GM21360 (cell line): Measurements from ENCODE around the gene CSTF2T.
A peak's percentile ranks its signal among the peaks of the same experiment; 100 is the strongest.
"Not testable (repeated sequence)": the region's sequence is repeated elsewhere in the genome, so short reads cannot be mapped to it uniquely, and the experiment has no call there.

Source experiments
- ATAC-seq: cut with Tn5 transposase; IDR thresholded peaks from one replicate; pipeline ENCODE4 v1.9.1; 2021; ENCODE audit warnings: mild to moderate bottlenecking, moderate library complexity; ENCODE audit not compliant: unreplicated experiment

The CSTF2T gene

GRCh38 chr10:51699145-51699474 is 285 bp downstream of the CSTF2T start:
- peak; percentile 28 for ATAC-seq

GRCh38 chr10:51698473-51699063 is 827 bp downstream of the CSTF2T start:
- no peak for ATAC-seq

GRCh38 chr10:51696251-51696650 is 3.1 kb downstream of the CSTF2T start:
- ATAC-seq = no peak

GRCh38 chr10:51694086-51694768 is 5.2 kb downstream of the CSTF2T start:
- no peak for ATAC-seq

- no peak for ATAC-seq
Measured at GRCh38 chr10:51691135-51691534, 8.3 kb downstream of the CSTF2T start.

- ATAC-seq = no peak
Measured at GRCh38 chr10:51689536-51689935, 9.9 kb downstream of the CSTF2T start.

GRCh38 chr10:51688826-51689225 is 10.6 kb downstream of the CSTF2T start:
- ATAC-seq = not testable (repeated sequence)

- ATAC-seq = no peak
Measured at GRCh38 chr10:51687296-51687695, 12.1 kb downstream of the CSTF2T start.

GRCh38 chr10:51685768-51686167 is 13.6 kb downstream of the CSTF2T start:
- no peak for ATAC-seq

GRCh38 chr10:51683031-51683691 is 16.2 kb downstream of the CSTF2T start:
- ATAC-seq = no peak

GRCh38 chr10:51679841-51680240 is 19.6 kb downstream of the CSTF2T start:
- no peak for ATAC-seq

- ATAC-seq = no peak
Measured at GRCh38 chr10:51675088-51675487, 24.3 kb downstream of the CSTF2T start.

GRCh38 chr10:51672039-51672535 is 27.3 kb downstream of the CSTF2T start:
- ATAC-seq = no peak

- no peak for ATAC-seq
Measured at GRCh38 chr10:51669041-51669440, 30.4 kb downstream of the CSTF2T start.

- ATAC-seq = no peak
Measured at GRCh38 chr10:51668336-51668689, 31.1 kb downstream of the CSTF2T start.

GRCh38 chr10:51667678-51668335 is 31.6 kb downstream of the CSTF2T start:
- no peak for ATAC-seq

GRCh38 chr10:51666456-51666855 is 32.9 kb downstream of the CSTF2T start:
- ATAC-seq = no peak

- ATAC-seq = no peak
Measured at GRCh38 chr10:51663086-51663485, 36.3 kb downstream of the CSTF2T start.

- ATAC-seq = no peak
Measured at GRCh38 chr10:51659344-51659743, 40.1 kb downstream of the CSTF2T start.

- no peak for ATAC-seq
Measured at GRCh38 chr10:51658000-51658399, 41.4 kb downstream of the CSTF2T start.

GRCh38 chr10:51656503-51656902 is 42.9 kb downstream of the CSTF2T start:
- no peak for ATAC-seq

- ATAC-seq = no peak
Measured at GRCh38 chr10:51654918-51655317, 44.5 kb downstream of the CSTF2T start.
